KOPT-K1 (cell line): ENCODE results near the gene SLC30A10.
"Not testable (repeated sequence)": the region's sequence is repeated elsewhere in the genome, so short reads cannot be mapped to it uniquely, and the experiment has no call there.

Experiments
- H3K27ac ChIP-seq: fragments of 200-600 bp; sonication (generic); 2 replicates; pipeline ENCODE4 v1.5.1; 2016; ENCODE audit warnings: antibody characterized with exemption, mild to moderate bottlenecking, low read depth, low read length; ENCODE audit not compliant: poor library complexity, severe bottlenecking
- H3K36me3 ChIP-seq: fragments of 200-600 bp; sonication (generic); 2 replicates; pipeline ENCODE4 v1.5.1; 2017; ENCODE audit warnings: antibody characterized with exemption, mild to moderate bottlenecking, low read length, moderate library complexity; ENCODE audit not compliant: insufficient read depth
- H3K9me3 ChIP-seq: fragments of 200-600 bp; sonication (generic); 2 replicates; pipeline ENCODE4 v1.5.1; 2017; ENCODE audit warnings: antibody characterized with exemption, low read length, mild to moderate bottlenecking; ENCODE audit not compliant: insufficient read depth, poor library complexity, severe bottlenecking

The SLC30A10 gene

GRCh38 chr1:219927956-219928790 lies at the start of gene SLC30A10:
SLC30A10 (minus strand) TSS chr1:219928557; CDS start chr1:219928440, 117 bp downstream.
- Histone ChIP-seq H3K27ac (no peak within 1 kb of the TSS), H3K36me3 (no peaks in the 10 kb centered on the region), H3K9me3 (no peaks in the 10 kb centered on the region)

DNA sequence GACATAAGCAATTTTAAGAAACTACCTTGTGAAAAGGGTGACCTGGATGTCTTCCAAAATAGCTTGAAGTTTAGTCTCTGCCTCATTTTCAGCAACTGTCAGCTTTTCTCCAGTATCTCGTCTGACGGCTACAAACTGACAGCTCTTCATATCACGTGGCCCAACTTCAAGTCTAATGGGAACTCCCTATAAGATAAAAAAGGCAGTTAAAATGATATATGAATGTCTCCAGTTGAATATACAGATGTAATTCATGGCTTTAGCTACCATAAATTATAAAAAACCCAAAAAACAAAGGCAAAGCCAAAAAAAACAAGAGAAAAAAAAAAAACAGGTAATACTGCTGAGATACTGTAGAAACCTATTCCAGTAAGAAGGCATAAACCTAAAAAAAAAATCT lies 44.9 kb upstream of the SLC30A10 start:
- Histone ChIP-seq H3K9me3 (no peaks in the 10 kb centered on the region), H3K36me3 (peaks cover 95% of the 10 kb centered on the region), H3K27ac (no peak overlapping the region)

DNA sequence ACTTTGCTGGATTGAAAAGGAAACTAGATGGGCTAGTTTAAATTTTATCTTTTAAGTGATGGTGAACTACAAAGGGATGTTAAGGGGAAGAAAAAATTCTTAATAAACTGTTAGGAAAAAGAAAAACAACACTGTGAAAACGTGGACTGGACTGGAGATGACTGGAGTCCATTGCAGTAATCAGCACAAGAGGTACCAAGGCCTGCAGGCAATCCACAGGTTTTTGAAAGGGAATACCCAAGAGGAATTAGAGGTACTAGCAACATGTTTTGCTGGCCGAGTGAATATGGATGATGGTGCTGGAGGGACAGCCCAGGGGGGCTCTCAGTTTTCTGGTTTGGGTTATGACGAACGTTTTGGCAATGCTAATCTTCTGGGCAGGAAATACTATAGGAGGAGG lies 39.0 kb upstream of the SLC30A10 start:
- Histone ChIP-seq H3K9me3 (no peaks in the 10 kb centered on the region), H3K36me3 (peaks cover 51% of the 10 kb centered on the region), H3K27ac (no peak overlapping the region)

GRCh38 chr1:219966071-219966349 lies 37.7 kb upstream of the SLC30A10 start:
- no peak overlapping the region for H3K27ac ChIP-seq
- H3K9me3 ChIP-seq = no peaks in the 10 kb centered on the region
- H3K36me3 ChIP-seq = peaks cover 40% of the 10 kb centered on the region

GRCh38 chr1:219965285-219966070 lies 37.1 kb upstream of the SLC30A10 start:
- Histone ChIP-seq H3K36me3 (peaks cover 35% of the 10 kb centered on the region), H3K27ac (no peak overlapping the region), H3K9me3 (no peaks in the 10 kb centered on the region)

GRCh38 chr1:219963432-219963831 lies 35.1 kb upstream of the SLC30A10 start:
- H3K9me3 ChIP-seq = no peaks in the 10 kb centered on the region
- no peak overlapping the region for H3K27ac ChIP-seq
- H3K36me3 ChIP-seq = peaks cover 14% of the 10 kb centered on the region

GRCh38 chr1:219961684-219962083 lies 33.3 kb upstream of the SLC30A10 start:
- H3K36me3 ChIP-seq = no peaks in the 10 kb centered on the region
- no peak overlapping the region for H3K27ac ChIP-seq
- H3K9me3 ChIP-seq = no peaks in the 10 kb centered on the region

DNA sequence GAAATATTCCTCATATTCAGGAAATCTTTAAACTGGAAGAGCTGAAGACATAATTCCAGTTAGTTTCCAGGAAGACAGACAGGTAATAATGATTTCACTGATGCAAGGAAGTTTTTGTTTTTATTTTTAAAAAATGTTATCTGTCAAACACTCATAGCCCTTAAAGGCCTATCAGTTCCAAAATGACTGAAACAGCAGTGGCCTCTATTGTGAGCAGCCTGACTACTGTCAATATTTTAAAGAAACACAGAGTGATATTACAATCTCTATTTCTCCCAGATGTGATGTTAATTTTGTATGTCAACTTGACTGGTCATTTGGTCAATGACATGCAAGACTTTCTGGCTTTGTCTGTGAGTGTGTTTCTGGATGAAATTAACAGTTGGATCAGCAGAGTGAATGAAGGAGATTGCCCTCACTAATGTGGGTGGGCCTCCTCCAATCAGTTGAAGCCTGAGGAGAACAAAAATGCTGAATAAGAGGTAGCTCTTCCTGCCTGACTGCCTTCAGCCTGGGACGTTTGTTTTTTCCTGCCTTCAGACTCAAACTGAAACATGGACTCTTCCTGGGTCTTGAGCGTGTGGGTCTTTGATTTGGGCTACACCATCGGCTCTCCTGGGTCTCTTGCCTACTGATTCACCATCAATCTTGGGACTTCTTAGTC lies 31.3 kb upstream of the SLC30A10 start:
- Histone ChIP-seq H3K36me3 (no peaks in the 10 kb centered on the region), H3K27ac (no peak overlapping the region), H3K9me3 (no peaks in the 10 kb centered on the region)

- Histone ChIP-seq H3K36me3 (no peaks in the 10 kb centered on the region), H3K9me3 (no peaks in the 10 kb centered on the region), H3K27ac (no peak overlapping the region)
These were observed 30.6 kb upstream of the SLC30A10 start for GRCh38 chr1:219958875-219959417.

DNA sequence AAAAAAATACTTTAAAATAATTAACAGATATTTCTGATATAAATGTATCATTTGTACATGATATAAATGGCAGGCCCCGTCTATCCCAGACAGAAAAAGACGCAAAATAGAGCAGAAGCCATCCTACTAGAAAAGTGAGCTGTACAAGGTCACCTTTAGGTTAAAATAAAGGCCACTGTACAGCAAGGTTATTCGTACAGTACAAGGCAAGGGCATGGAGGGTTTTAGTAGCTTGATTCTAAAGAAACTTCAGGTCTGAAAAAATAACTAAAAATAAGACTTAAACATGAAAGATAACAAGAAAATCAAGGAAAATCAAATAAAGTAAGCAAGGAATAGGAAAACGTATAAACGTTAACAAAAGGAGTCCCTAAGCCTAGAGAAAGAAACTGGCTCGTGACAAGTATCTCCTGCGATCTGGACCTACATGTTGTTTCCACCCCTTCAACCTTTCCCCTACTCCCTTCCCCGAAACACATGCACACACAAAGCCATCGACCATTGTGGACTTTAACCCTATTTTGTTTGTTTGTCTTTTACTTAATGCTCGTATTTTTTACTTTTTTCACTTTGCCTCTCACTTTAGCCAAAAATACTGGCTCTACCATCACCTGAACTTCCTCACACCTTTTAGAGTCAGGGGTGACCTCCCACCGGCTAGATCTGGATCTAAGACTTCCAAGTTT lies 26.5 kb upstream of the SLC30A10 start:
- Histone ChIP-seq H3K36me3 (no peaks in the 10 kb centered on the region), H3K9me3 (no peaks in the 10 kb centered on the region), H3K27ac (no peak overlapping the region)

GRCh38 chr1:219954052-219954451 lies 25.7 kb upstream of the SLC30A10 start:
- Histone ChIP-seq H3K36me3 (no peaks in the 10 kb centered on the region), H3K27ac (no peak overlapping the region), H3K9me3 (no peaks in the 10 kb centered on the region)

DNA sequence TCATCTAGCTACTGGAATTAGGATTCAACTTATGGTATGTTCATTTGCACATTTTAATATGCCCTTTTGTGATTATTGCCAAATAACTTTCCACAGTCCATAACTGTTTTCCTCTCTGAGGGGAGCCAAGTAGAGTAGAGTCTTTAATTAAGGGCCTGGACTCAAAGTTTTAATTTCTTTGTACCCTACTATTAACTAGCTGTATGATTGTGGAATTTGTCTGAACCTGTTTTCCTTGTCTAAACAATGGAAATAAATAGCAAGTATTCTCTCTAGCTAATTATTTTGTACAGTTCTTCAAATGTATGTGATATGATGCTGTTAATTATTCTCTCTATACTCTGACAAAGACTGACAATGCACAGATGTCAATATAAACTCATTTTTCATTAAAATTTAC lies 24.0 kb upstream of the SLC30A10 start:
- Histone ChIP-seq H3K36me3 (no peaks in the 10 kb centered on the region), H3K27ac (no peak overlapping the region), H3K9me3 (no peaks in the 10 kb centered on the region)

GRCh38 chr1:219949227-219949626 lies 20.9 kb upstream of the SLC30A10 start:
- not testable (repeated sequence) for H3K9me3 ChIP-seq, H3K27ac ChIP-seq, H3K36me3 ChIP-seq

DNA sequence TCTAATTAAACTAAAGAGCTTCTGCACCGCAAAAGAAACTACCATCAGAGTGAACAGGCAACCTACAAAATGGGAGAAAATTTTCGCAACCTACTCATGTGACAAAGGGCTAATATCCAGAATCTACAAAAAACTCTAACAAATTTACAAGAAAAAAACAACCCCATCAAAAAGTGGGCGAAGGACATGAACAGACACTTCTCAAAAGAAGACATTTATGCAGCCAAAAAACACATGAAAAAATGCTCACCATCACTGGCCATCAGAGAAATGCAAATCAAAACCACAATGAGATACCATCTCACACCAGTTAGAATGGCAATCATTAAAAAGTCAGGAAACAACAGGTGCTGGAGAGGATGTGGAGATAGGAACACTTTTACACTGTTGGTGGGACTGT lies 20.4 kb upstream of the SLC30A10 start:
- H3K9me3 ChIP-seq, H3K36me3 ChIP-seq, H3K27ac ChIP-seq: not testable (repeated sequence)

- Histone ChIP-seq H3K27ac (no peak overlapping the region), H3K36me3 (no peaks in the 10 kb centered on the region), H3K9me3 (no peaks in the 10 kb centered on the region)
These were observed 17.4 kb upstream of the SLC30A10 start for GRCh38 chr1:219945795-219946194.
